CD4-positive, alpha-beta T cell treated with Interleukin-15 for 4 hours (primary cell): Measurements from ENCODE around the gene RAB34.
"Not testable (repeated sequence)": the region's sequence is repeated elsewhere in the genome, so short reads cannot be mapped to it uniquely, and the experiment has no call there.

Experiments used
- DNase-seq: peaks from one replicate; pipeline ENCODE4 v3.0.0-alpha.2; 2020; ENCODE audit warnings: low spot score

Gene RAB34

DNA sequence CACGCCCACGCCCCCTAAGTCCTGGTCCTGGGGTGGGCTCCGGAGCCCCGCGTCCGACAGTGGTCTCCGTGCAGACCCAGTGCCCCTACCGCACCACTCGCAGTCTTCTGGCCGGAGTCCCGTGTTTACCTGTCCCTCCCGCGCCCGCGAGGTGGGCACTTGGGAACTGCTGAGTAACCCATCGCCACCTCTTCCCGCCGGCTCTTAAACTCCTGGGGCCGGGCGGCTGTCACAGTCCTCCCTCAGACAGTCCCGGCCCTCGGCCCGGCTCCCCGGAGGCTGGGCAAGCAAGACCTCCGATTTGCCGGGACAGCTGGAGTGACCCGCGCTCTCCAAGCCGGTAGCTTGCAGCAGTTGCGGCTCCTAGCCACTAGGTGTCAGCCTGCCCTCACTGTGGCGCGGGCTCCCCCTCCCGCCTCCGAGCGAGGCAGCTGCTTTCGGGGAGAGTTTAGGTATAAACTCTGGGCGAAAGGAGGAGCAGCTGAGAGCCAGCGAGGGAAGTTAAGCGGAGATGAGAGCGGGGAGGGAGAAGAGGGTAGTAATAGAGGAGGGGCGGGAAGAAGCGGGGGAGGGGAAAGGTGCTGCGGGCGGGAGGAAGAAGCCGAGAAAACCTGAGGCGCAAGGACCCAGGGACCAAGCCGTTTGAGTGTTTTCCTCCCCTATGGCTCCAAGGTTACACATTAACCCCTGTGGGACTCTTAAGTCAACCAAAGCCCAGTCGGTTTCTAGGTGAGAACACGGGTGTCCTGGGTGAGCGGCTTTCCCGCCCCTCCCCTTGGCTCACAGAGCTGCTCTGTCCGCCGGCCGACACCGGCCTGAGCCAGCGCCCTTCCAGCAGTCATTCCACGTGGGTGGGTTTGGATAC, 9.2 kb upstream of the RAB34 start:
- DNase-seq, result peak; percentile 91

DNA sequence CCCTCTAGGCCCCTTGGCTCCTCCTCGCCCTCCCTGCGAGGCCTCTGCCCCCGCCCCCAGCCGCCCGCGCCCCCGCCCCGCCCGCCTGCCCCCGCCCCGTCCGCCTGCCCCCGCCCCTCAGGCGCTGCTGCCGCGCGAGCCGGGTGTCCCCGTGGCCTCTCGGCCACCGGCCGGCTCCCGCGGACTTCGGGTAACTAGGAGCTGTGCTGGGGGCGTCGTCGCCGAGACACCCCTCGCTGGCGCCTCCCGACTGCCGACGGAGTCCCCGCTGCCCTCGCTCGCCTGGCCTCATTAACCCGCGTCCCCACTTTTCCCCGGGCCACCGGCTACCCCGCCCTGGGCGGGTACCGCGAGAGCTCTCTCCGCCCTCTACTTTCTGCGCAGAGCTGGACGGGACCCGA, 8.6 kb upstream of the RAB34 start, which contains the start of gene TLCD1:
Gene TLCD1, minus strand, starts transcription at position 8 of the 401 bp plus-strand sequence. CDS start 136 bp downstream, outside the sequence.
- peak; percentile 59 for DNase-seq

DNA sequence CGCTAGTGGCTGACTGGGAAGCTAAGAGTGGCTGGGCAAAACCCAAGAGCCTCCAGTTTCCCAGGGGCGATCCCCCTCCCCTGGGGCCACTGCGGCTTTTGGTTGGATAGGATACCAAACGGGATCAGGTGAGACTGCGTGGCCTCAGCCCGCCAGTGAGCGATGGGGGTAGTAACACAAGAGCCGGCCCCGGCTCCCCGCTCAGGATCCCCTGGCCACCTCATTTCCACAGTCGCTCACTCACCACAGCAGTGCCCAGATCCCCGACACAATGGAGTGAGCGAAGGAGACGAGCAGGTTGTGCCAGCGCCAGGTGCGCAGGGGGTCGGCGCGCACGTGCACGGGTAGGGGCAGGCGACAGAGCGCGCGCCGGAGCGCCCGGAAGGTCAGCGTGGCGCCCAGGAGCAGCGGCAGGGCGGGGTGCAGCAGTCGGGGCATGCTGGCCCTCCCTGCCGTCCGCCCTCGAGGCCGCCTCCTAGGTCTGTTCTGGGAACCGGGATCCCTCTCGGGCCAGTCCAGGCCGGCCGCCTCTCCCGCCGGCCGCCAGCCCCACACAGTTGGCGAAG, 8.1 kb upstream of the RAB34 start:
- DNase-seq, result no peak

DNA sequence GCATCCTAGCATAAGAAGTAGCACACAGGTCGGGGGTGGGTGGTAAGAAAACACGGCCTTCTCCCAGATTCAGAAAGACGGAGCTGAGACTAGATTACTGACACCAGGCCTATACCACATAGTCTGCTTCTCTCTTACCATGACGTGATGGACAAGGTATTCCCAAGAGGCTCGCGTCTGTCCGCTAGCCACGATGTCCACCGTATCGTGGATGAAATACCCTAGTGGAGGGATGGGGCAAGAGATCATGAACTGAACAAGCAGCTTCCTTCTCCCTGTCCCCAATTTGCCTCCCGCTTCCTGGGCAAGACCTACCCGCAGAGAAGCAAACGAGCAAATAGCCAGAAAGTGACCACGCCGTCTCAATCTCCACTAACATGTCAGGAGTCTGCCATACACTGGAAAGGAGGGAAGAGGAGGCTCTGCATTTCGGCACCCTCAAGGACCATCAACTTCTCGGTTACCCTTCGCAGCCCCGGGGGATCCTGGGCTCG, 7.5 kb upstream of the RAB34 start:
- DNase-seq, result no peak

DNA sequence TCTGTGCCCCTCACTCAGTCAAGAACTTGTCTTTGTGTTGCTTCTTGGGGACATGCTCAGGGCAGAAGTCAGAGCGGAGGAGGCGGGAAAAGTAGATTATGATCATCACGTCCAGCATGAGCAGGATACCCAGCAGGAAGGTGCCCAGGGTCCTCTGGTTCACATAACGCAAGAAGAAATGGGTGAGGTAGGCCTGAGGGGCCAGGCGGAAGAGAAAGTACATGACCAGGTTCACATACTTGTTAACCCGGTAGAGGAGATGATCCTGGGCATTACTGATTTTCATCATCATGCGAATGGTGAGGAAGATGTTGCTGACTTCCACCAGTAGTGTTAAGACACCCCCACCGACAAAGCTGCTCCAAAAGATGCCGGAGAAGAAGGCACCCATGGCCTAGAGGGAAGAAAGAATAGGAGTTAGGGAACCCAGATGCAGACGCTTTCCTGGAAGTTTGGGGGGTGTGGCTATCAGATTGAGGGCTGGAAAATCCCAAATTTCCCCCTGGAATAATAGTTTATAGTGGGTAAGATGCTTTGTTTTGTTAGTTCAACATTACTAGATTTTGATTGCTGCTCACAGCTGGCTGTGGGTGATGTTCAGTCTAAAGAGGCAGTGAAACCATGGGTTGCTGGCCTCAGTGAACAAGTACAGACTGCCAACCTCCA, 7.0 kb upstream of the RAB34 start:
- DNase-seq, result no peak

DNA sequence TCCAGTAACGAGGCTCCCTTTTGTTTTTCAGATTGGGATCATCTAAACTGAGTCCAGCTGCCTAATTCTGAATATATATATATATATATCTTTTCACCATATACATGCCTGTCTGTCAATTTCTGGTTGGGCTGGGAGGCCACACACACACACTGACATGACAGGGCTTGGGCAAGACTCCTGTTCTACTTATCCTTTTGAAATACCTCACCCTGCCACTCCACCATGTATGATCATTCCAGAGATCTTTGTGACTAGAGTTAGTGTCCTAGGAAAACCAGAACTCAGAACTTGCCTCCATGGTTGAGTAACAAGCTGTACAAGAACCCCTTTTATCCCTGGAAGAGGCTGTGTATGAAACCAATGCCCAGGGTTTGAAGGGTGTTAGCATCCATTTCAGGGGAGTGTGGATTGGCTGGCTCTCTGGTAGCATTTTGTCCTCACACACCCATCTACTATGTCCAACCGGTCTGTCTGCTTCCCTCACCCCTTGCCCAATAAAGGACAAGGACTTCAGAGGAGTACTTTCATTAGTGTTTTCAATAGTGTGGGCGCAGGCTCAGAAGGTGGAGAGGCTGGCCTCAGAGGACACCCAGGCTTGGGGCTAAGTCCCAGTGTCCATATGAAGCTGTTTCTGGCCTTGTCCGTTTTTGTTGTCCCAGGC, 6.3 kb upstream of the RAB34 start:
- not testable (repeated sequence) for DNase-seq

DNA sequence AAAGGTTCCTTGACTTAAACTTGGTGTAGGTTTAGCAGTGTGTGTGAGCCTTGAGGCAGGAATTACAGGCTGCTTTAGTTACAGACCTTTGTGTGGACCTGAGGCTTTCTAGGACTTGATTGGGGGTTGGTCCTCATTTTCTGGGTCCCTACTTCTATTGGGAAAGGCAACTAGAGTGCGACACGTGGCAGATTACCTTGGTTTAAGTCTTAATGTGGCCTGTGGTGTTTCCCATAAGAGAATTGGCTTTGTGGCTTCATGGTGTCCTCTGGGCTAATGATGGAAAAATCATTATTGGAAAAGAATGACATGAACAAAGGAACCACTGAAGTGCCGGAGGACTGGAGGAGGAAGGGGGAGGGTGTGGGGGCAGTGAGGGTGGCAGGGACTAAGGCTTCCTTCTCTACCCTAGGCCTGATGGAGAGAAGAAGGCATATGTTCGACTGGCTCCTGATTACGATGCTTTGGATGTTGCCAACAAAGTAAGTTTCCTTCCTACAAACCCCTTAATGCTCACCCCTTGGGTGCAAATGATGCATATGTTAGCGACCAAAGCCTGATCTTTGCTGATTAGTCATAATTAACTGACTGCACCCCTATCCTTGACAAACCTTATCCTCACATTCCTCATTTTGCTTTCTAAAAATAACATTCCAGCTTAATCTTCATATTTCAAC, 5.6 kb upstream of the RAB34 start:
- DNase-seq, result no peak

DNA sequence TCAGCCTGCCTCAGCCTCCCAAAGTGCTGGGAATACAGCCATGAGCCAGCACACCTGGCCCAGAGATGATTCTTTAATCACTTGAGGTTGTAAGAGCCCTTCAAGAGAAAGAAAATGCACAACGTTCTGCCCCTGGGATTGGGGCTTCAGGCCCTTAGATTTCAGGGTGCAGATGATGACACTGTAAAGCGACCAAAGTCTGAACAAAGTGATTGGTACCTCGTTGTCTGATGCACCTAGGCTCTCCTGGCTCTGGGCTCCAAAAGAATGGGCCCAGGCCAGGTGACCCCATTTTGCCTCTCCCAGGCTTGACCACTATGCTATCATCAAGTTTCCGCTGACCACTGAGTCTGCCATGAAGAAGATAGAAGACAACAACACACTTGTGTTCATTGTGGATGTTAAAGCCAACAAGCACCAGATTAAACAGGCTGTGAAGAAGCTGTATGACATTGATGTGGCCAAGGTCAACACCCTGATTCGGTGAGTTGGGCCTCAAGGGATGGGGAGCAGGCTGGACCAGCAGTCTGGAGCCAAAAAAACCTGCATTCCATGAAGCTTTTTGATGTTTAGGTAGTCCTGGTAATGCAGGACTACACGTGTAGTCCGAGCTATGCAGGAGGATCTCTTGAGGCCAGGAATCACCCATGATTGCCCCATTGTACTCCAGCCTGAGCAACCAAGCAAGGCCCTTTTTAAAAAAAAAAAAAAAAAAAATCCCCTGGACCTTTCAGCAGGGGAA, 4.9 kb upstream of the RAB34 start:
- DNase-seq, result no peak

DNA sequence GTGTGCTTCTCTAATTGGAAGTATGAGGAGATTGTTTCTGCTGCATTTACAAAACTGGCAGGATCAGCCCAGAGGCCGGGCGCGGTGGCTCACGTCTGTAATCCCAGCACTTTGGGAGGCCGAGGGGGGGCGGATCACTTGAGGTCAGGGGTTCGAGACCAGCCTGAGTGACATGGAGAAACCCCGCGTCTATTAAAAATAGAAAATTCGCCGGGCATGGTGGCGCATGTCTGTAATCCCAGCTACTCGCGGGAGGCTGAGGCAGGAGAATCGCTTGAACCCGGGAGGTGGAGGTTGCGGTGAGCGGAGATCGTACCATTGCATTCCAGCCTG, 3.3 kb upstream of the RAB34 start:
- DNase-seq, result not testable (repeated sequence)

DNA sequence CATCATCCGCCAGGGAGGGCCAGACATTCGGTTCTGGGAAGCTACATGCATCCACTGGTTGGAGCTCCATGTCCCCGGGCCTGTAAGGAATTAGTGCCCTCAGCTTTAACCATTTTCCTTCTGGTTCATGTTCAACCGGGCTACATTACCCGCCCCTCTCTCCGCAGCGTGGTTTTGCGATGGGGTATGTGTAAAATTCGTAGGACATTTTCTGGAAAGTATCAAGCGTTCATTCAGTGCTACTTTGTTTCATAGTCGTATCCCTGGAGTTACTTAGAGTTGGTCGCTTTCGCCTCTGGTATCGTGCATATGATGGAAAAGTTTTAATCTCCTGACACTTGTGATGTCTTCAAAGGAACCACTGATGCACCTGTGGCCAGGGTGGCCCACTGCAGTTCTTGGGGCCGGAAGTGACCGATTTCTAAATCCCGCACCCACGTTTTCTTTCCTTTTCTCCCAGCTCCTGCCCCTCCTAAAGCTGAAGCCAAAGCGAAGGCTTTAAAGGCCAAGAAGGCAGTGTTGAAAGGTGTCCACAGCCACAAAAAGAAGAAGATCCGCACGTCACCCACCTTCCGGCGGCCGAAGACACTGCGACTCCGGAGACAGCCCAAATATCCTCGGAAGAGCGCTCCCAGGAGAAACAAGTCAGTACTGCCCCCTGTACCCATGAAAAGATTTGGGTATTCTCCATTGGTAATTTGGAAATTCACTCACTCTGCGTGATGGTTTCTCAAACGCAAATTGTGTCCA, 2.8 kb upstream of the RAB34 start:
- DNase-seq, result no peak

DNA sequence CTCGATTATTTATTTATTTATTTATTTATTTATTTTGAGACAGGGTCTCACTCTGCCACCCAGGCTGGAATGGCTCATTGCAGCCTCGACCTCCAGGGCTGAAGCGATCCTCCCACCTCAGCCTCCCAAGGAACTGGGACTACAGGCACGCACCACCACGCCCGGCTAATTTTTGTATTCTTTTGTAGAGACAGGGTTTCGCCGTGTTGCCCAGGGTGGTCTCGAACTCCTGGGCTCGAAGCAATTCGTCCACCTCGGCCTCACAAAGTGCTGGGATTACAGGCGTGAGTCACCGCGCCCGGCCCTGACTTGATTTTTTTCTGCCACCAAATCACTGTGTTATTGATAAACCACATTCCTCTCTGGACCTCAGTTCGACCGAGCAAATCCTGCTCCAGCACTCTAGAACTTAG, 1.4 kb upstream of the RAB34 start:
- no peak for DNase-seq

DNA sequence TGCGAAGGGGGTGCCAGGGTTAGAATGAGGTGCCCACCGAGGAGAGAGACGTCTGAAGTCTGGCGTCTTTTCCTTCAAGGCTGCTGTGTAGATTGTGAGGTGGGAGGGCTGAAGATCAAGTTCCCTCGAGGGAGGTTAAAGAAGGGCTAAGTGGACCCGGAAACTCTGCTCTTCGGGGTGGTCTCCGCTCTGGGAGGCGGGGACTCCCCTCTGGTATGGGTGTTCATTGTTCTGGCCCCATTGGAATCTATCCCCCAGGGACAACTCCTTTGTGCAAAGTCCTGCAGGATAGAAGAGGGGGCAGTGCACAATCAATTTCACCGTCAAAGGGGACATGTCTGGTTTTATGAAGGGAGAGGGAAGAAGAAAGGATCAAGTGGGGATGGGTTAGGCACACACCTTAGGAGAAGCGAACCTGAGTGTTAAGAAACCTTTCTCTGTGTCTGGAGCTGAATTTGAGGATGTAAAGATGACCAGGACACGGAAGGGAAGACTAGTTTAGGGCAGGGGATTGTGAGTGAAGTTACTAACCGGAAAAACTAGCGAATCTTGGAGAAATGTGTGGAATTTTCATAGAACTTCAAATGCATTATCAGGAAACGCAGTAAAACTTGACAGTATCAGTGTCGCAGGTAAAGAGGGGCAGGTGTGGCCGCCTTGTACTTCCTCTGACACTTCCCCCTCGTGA, 809 bp upstream of the RAB34 start:
- DNase-seq, result no peak

DNA sequence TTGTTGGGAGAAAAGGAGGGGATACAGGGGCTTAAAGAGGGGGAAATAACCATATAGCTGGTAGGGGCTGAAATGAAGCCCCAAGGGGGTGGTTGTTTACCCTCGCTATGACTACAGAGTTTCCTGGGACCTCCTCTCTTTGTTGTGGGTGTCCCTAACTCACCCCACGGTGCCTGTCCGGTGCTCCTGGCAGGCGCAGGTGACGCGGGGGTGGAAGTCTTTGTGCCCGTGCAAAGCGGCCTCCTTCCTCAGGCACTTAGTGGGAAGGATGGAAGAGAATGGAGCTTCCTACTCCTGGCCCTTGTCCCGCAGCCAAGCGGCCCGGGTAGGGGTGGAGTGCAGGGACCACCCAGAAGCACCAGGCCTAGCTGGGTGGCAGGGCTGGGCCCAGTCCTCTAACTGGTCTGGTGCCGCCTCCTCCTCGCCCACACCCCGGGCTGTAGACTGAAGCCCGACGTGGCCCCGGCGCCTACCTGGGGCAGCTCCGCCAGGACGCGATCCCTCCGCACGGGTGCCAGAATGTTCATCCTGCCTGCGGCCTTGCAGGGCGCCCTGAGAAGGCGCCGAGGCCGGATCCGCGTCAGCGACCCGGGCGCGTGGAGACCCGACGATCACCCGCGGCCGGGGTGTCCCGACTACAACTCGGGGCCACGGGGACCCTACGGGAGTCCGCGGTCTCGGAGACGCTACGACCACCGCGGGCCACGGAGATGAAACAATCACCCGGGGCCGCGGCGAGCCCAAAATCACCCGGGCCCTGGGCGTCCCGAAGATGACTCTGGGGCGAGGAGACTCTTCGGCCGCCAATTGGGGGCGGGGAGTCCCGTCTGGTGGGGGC, 709 bp downstream of the RAB34 start:
- DNase-seq, result no peak

DNA sequence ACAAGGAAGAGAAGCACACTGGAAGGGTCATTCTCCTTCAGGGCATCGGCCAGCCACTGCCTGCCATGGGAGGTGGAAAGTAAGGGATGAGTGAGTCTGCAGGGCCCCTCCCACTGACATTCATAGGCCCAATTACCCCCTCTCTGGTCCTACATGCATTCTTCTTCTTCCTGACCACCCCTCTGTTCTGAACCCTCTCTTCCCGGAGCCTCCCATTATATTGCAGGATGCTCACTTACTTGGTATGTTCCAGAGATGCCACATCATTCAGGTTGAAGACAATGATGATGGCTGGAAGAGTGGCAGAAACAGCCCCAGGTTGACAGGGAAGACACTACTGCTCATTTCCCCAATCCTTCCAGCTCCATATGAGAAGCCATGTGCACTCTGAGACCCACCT, 2.5 kb downstream of the RAB34 start:
- no peak for DNase-seq

DNA sequence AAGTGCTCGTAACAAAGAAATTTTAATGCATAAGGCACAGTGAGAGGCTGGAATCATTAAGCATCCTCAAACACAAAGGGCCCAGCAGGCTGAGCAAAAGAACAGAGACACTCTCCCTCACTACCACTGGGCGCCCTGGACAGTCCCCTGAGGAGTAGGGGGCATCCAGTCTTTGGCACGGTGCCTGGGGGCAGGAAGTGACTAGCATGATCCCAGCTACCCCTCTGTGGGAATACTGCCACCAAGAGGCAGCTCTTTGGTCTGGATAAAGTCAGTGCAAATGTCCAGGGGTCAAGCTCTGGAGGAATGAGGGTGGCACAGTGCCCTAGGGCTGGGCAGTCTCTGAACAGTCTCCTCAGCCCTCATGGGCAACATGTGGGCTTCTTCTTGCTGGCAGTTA, 3.4 kb downstream of the RAB34 start:
- DNase-seq, result no peak

DNA sequence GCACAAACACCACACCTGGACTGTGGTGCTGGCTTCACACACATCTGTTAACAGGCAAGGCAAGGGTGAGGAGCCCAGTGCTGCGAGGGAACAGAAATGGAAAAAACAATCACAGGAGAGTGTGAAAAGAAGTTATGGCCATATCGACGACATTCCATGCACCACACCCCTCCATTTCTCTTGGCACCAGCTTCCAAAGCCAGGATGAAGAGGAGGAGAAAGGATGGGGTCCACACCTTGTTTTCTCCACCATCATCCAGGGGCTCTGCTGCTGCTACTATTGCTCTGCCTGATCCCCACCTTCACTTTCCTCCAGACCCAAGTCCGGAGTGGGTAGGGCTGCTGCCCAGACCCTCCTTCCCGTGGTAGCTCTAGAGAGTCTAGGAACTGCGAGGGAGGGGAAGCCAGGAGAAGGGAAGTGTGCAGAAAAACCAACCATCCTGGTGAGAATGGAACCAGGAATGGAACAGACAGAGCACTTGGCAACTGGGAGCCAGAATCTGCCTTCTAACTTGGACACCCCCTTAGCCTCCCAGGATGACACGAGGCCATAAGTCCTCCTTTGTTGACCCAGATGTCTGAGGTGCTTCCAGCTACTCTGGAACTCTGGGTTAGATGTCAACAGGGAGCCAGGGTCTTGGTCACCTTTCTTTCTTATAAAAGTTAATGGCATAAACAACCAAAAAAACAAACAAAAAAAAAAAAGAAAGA, 4.8 kb downstream of the RAB34 start:
- DNase-seq, result no peak

DNA sequence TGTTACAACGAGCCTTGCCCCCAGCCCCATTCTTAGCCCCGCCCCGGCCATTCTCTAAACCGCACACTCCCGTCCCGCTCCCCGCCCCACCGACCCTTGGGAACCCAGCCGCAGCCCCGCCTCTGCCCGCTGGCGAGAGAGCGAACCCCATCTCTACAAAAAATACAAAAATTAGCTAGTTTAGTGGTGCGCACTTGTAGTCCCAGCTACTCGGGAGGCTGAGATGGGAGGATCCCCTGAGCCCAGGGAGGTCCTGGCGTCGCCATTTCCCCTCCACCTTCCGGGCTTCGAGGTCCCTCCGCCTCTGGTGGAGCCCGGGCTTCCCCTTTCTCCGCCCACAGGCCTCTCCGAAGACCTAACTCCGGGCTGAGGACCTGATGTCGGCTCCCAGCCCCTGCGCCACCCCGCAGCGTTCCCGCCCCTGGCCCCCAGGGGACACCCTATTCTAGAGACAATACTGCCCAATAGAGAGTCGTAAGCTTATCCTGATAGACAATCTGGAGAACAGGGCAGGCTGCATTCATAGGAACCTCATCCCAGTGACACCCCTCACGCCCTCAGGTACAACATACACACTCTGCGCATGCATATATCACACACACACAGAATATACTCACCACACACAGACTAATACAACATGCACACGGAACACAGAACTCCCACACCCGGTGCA, 5.5 kb downstream of the RAB34 start:
- DNase-seq, result peak; percentile 67

DNA sequence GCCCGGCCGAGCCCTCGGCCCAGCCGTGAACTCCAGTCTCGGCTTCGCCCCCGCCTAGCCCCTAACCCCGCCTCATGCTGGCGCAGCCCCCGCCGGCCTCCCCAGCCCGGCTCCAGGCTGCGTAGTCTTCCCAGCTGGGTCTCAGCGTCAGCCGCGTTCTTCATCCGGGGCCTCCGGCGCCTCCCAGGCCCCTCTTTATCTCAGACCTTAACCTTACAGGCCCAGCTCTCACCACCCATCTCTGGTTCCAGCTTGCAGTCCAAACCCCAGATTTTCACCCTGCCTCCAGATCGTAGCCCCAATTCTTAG, 6.0 kb downstream of the RAB34 start, which contains the start of gene PROCA1:
Gene PROCA1, minus strand, starts transcription at position 166 of the 309 bp plus-strand sequence. CDS start 228 bp downstream, outside the sequence.
- no peak for DNase-seq
